ENCODE measurements around the gene CCDC97.

- TF ChIP-seq ARNTL (CRISPR knock-in tag; IDR thresholded peaks at IDR 0.05; ENCODE audit: borderline replicate concordance, low read depth) (no peak), ZFP30 (CRISPR knock-in tag; IDR thresholded peaks at IDR 0.05) (no peak), PPARA (CRISPR knock-in tag; IDR thresholded peaks at IDR 0.05; ENCODE audit: borderline replicate concordance) (no peak), ZNF70 (CRISPR knock-in tag; IDR thresholded peaks at IDR 0.05) (no peak), ZFP3 (CRISPR knock-in tag; IDR thresholded peaks at IDR 0.05) (no peak), BACH2 (CRISPR knock-in tag; IDR thresholded peaks at IDR 0.05; ENCODE audit: borderline replicate concordance) (no peak), RARB (CRISPR knock-in tag; IDR thresholded peaks at IDR 0.05) (no peak), SNAI2 (CRISPR knock-in tag; IDR thresholded peaks at IDR 0.05) (no peak), GLIS3 (CRISPR knock-in tag; IDR thresholded peaks at IDR 0.05) (no peak), ZNF8 (CRISPR knock-in tag; IDR thresholded peaks at IDR 0.05) (no peak), CSRNP3 (CRISPR knock-in tag; IDR thresholded peaks at IDR 0.05) (no peak)
- TF ChIP-seq, protein P1, sequence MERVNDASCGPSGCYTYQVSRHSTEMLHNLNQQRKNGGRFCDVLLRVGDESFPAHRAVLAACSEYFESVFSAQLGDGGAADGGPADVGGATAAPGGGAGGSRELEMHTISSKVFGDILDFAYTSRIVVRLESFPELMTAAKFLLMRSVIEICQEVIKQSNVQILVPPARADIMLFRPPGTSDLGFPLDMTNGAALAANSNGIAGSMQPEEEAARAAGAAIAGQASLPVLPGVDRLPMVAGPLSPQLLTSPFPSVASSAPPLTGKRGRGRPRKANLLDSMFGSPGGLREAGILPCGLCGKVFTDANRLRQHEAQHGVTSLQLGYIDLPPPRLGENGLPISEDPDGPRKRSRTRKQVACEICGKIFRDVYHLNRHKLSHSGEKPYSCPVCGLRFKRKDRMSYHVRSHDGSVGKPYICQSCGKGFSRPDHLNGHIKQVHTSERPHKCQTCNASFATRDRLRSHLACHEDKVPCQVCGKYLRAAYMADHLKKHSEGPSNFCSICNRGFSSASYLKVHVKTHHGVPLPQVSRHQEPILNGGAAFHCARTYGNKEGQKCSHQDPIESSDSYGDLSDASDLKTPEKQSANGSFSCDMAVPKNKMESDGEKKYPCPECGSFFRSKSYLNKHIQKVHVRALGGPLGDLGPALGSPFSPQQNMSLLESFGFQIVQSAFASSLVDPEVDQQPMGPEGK (CRISPR knock-in tag; IDR thresholded peaks at IDR 0.05; ENCODE audit: borderline replicate concordance) = no peak
- TF ChIP-seq, protein P2, sequence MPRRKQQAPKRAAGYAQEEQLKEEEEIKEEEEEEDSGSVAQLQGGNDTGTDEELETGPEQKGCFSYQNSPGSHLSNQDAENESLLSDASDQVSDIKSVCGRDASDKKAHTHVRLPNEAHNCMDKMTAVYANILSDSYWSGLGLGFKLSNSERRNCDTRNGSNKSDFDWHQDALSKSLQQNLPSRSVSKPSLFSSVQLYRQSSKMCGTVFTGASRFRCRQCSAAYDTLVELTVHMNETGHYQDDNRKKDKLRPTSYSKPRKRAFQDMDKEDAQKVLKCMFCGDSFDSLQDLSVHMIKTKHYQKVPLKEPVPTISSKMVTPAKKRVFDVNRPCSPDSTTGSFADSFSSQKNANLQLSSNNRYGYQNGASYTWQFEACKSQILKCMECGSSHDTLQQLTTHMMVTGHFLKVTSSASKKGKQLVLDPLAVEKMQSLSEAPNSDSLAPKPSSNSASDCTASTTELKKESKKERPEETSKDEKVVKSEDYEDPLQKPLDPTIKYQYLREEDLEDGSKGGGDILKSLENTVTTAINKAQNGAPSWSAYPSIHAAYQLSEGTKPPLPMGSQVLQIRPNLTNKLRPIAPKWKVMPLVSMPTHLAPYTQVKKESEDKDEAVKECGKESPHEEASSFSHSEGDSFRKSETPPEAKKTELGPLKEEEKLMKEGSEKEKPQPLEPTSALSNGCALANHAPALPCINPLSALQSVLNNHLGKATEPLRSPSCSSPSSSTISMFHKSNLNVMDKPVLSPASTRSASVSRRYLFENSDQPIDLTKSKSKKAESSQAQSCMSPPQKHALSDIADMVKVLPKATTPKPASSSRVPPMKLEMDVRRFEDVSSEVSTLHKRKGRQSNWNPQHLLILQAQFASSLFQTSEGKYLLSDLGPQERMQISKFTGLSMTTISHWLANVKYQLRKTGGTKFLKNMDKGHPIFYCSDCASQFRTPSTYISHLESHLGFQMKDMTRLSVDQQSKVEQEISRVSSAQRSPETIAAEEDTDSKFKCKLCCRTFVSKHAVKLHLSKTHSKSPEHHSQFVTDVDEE (CRISPR knock-in tag; IDR thresholded peaks at IDR 0.05) = no peak
Measured at GRCh38 chr19:41366089-41366488, 56.1 kb downstream of the CCDC97 start.

Measured in SK-N-SH treated with all-trans-retinoic acid at 6 μM for 48 hours (cell line).